D341Med (cell line): ENCODE measurements around the gene LY6G5B.
"Not testable (repeated sequence)": the region's sequence is repeated elsewhere in the genome, so short reads cannot be mapped to it uniquely, and the experiment has no call there.

Source experiments
- DNase-seq: peaks from one replicate; pipeline ENCODE4 v3.0.0; 2012; ENCODE audit warnings: low spot score

LY6G5B gene

GRCh38 chr6:31691078-31691463 lies 21.3 kb downstream of the LY6G5B start:
- no peak for DNase-seq

- no peak for DNase-seq
Measured at GRCh38 chr6:31691564-31692108, 21.9 kb downstream of the LY6G5B start.

- no peak for DNase-seq
Measured at GRCh38 chr6:31692353-31692752, 22.6 kb downstream of the LY6G5B start.

- DNase-seq: no peak
Measured at GRCh38 chr6:31692886-31693285, 23.1 kb downstream of the LY6G5B start.

- no peak for DNase-seq
Measured at GRCh38 chr6:31693535-31693934, 23.8 kb downstream of the LY6G5B start.

- no peak for DNase-seq
Measured at GRCh38 chr6:31697555-31697954, 27.8 kb downstream of the LY6G5B start.

- DNase-seq: no peak
Measured at GRCh38 chr6:31700740-31701401, 31.1 kb downstream of the LY6G5B start.

GRCh38 chr6:31701666-31702404 lies 32.1 kb downstream of the LY6G5B start:
- DNase-seq: peak; percentile 71

GRCh38 chr6:31702405-31702818 lies 32.6 kb downstream of the LY6G5B start:
- DNase-seq: no peak

- peak; percentile 99 for DNase-seq
Measured at GRCh38 chr6:31702819-31703716, 33.3 kb downstream of the LY6G5B start, which contains the start of gene ABHD16A. Gene ABHD16A, minus strand, starts transcription at chr6:31703324. Its CDS starts 43 bp downstream, at chr6:31703281.

GRCh38 chr6:31705931-31706330 lies 36.2 kb downstream of the LY6G5B start:
- DNase-seq: no peak

GRCh38 chr6:31706599-31706998 lies 36.8 kb downstream of the LY6G5B start, which contains the start of gene LY6G6F:
Gene LY6G6F, plus strand, starts transcription at chr6:31706866. Its CDS starts 41 bp downstream, at chr6:31706907.
- DNase-seq: no peak

- DNase-seq: no peak
Measured at GRCh38 chr6:31707701-31708100, 37.9 kb downstream of the LY6G5B start.

GRCh38 chr6:31708224-31708623 lies 38.4 kb downstream of the LY6G5B start:
- DNase-seq: no peak

GRCh38 chr6:31709157-31709556 lies 39.4 kb downstream of the LY6G5B start:
- not testable (repeated sequence) for DNase-seq

- no peak for DNase-seq
Measured at GRCh38 chr6:31710523-31711219, 40.9 kb downstream of the LY6G5B start.

GRCh38 chr6:31711233-31711632 lies 41.5 kb downstream of the LY6G5B start:
- no peak for DNase-seq

GRCh38 chr6:31712296-31712695 lies 42.5 kb downstream of the LY6G5B start:
- no peak for DNase-seq

GRCh38 chr6:31713465-31713864 lies 43.7 kb downstream of the LY6G5B start:
- DNase-seq: no peak

- DNase-seq: no peak
Measured at GRCh38 chr6:31713991-31714684, 44.4 kb downstream of the LY6G5B start.
